GM12801 (cell line): Measurements from ENCODE around the gene PXT1.

Experiments used
- CTCF ChIP-seq: IDR thresholded peaks from one replicate; pipeline ENCODE4 v1.5.1; 2011; ENCODE audit warnings: control low read depth; ENCODE audit not compliant: insufficient read length; ENCODE audit errors: extremely low read depth

Gene PXT1

GRCh38 chr6:36426622-36427021 is 16.0 kb downstream of the PXT1 start:
- no peak for TF ChIP-seq CTCF

- TF ChIP-seq CTCF = no peak
Observed at GRCh38 chr6:36423101-36423824, 19.4 kb downstream of the PXT1 start.

GRCh38 chr6:36422714-36423100 is 19.9 kb downstream of the PXT1 start:
- no peak for TF ChIP-seq CTCF

GRCh38 chr6:36419310-36419709 is 23.3 kb downstream of the PXT1 start:
- TF ChIP-seq CTCF = no peak

GRCh38 chr6:36418558-36418957 is 24.1 kb downstream of the PXT1 start:
- no peak for TF ChIP-seq CTCF

- TF ChIP-seq CTCF = no peak
Observed at GRCh38 chr6:36414481-36414880, 28.2 kb downstream of the PXT1 start.

- no peak for TF ChIP-seq CTCF
Observed at GRCh38 chr6:36413489-36414480, 28.9 kb downstream of the PXT1 start.
